ENCODE results near the gene PICALM.
"Not testable (repeated sequence)": the region's sequence is repeated elsewhere in the genome, so short reads cannot be mapped to it uniquely, and the experiment has no call there.

PICALM gene

DNA sequence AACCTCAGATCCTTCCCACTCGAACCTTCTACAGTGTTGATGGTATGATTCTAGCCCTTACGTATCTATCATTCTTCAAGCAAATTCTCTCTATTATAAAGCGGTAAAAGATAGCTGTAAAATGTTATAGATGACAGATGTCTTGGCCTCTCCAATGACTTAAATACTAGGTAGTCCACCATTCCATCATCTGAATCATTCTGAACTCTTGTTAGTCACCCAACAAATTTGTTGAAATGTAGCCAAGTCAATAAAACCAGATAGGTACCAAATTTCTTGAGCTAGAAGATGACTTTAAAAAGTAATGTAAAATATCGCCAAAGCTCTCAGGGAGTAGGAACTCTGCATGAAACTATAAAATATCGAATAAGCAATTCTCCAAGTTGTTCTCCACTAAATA lies 32.6 kb upstream of the PICALM start:
- peaks cover 3% of the 10 kb centered on the region; the same call in 1 of the 2 replicates for H3K4me1 ChIP-seq
- DNase-seq = no peak

DNA sequence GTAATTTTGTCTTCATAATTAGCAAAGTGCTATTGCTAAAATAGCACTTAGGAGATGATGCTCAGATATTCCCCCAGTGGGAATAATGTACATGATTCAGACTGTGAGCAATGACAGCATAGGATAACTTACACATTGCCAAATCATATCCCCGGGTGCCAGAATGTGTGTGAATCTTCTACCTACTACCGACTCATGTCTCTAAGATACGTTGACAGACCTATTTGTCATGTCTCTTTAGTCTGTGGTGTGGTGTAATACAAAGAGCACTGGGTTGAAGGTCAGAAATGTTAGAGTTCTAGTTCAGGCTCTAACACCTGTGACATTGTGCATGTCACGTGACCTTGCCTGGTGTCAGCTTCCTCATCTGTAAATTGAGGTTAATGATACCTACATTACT lies 31.0 kb upstream of the PICALM start:
- no peaks in the 10 kb centered on the region for H3K9me3 ChIP-seq
- DNase-seq = no peak
- TF ChIP-seq, protein P1, sequence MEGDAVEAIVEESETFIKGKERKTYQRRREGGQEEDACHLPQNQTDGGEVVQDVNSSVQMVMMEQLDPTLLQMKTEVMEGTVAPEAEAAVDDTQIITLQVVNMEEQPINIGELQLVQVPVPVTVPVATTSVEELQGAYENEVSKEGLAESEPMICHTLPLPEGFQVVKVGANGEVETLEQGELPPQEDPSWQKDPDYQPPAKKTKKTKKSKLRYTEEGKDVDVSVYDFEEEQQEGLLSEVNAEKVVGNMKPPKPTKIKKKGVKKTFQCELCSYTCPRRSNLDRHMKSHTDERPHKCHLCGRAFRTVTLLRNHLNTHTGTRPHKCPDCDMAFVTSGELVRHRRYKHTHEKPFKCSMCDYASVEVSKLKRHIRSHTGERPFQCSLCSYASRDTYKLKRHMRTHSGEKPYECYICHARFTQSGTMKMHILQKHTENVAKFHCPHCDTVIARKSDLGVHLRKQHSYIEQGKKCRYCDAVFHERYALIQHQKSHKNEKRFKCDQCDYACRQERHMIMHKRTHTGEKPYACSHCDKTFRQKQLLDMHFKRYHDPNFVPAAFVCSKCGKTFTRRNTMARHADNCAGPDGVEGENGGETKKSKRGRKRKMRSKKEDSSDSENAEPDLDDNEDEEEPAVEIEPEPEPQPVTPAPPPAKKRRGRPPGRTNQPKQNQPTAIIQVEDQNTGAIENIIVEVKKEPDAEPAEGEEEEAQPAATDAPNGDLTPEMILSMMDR (IDR thresholded peaks at IDR 0.05; ENCODE audit: low read depth, low read length) = no peak
- peaks cover 3% of the 10 kb centered on the region; the same call in 1 of the 2 replicates for H3K4me1 ChIP-seq
- H3K27me3 ChIP-seq = no peaks in the 10 kb centered on the region
- H3K4me3 ChIP-seq (ENCODE audit: low read depth, low read length) = no peak overlapping the region
- H3K36me3 ChIP-seq = no peaks in the 10 kb centered on the region

More for the DNA sequence above, 32.6 kb upstream of the PICALM start:
- Histone ChIP-seq H3K36me3 (no peaks in the 10 kb centered on the region), H3K9me3 (no peaks in the 10 kb centered on the region), H3K27me3 (no peaks in the 10 kb centered on the region), H3K4me3 (ENCODE audit: low read depth, low read length) (no peak overlapping the region)
- TF ChIP-seq, protein P1 (IDR thresholded peaks at IDR 0.05; ENCODE audit: low read depth, low read length) = no peak

DNA sequence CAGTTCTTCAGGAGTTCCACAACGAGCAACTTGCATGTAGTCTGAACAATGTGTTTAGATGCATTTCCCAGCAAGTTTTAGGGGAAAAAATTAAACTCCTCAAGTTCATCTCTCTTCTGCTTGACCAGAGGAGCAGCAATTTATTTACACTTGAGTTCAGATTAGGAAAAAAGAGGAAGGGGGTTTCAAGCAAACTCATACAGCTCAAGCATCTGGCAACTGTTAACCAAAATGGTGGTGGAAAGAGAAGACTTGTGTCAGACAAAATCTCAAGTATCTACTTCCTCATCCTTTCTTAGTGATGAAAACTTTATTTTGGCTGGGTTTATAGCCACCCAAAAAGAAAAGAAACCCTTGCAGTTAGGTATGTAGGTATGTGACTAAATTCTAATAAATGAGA lies 29.1 kb upstream of the PICALM start:
- Histone ChIP-seq H3K27me3 (no peaks in the 10 kb centered on the region), H3K4me1 (peaks cover 3% of the 10 kb centered on the region; the same call in 1 of the 2 replicates), H3K4me3 (ENCODE audit: low read depth, low read length) (no peak overlapping the region), H3K9me3 (no peaks in the 10 kb centered on the region), H3K36me3 (no peaks in the 10 kb centered on the region)
- TF ChIP-seq, protein P1 (IDR thresholded peaks at IDR 0.05; ENCODE audit: low read depth, low read length) = no peak
- no peak for DNase-seq

DNA sequence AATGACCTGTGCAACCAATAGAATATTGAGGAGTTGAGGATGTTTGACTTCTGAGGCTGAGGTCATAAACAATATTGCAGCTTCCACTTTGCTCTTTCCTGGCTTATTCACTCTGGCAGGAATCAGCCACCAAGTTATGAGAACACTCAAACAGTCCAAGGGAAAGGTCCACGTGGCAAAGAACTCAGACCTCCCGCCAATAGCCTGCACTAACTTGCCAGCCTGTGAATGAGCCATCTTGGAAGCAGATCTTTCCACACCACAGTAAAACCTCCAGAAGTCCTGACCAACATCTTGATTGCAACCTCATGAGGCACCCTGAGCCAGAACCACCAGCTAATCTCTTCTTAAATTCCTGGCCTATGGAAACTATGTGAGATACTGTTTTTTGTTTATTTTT lies 22.7 kb upstream of the PICALM start:
- Histone ChIP-seq H3K36me3 (no peaks in the 10 kb centered on the region), H3K27me3 (no peaks in the 10 kb centered on the region), H3K4me1 (no peaks in the 10 kb centered on the region), H3K9me3 (no peaks in the 10 kb centered on the region), H3K4me3 (ENCODE audit: low read depth, low read length) (no peak overlapping the region)
- no peak for DNase-seq
- TF ChIP-seq, protein P1 (IDR thresholded peaks at IDR 0.05; ENCODE audit: low read depth, low read length) = no peak

DNA sequence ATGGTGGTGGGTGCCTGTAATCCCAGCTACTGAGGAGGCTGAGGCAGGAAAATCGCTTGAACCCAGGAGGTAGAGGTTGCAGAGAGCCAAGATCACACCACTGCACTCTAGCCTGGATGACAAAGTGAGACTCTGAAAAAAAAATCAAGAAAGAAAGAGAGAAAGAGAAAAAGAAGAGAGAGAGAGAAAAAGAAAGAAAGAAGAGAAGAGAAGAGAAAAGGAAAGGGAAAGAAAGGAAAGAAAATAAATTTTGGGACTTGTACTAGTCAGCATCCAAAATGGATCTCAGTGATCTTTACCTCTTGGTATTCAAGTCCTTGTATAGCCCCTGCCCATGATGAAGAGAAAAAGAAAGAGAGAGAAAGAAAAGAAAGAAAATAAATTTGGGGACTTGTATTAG lies 22.2 kb upstream of the PICALM start:
- no peaks in the 10 kb centered on the region for H3K27me3 ChIP-seq
- H3K9me3 ChIP-seq = no peaks in the 10 kb centered on the region
- H3K4me1 ChIP-seq = no peaks in the 10 kb centered on the region
- DNase-seq = no peak
- no peak overlapping the region for H3K4me3 ChIP-seq (ENCODE audit: low read depth, low read length)
- no peaks in the 10 kb centered on the region for H3K36me3 ChIP-seq
- TF ChIP-seq, protein P1 (IDR thresholded peaks at IDR 0.05; ENCODE audit: low read depth, low read length) = no peak

DNA sequence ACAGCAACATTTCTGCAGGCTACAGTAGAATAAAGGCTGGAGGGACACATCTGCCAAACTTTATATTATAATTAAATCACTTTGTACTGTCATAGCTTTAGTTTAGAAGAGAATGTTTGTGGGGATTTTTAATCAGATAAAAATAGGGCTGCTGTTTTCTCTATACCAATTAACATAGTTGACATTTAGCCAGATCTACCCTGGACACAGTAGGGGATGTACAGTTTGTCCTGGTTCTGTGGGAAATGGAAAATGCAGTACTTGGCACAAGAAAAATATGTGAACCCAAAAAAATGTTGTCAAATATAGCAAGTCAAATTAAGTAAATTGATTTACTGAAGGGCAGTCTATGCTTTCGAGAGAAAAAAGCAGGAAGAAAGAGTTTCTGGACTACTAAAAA lies 20.8 kb upstream of the PICALM start:
- Histone ChIP-seq H3K9me3 (no peaks in the 10 kb centered on the region), H3K27me3 (no peaks in the 10 kb centered on the region), H3K36me3 (no peaks in the 10 kb centered on the region), H3K4me1 (no peaks in the 10 kb centered on the region), H3K4me3 (ENCODE audit: low read depth, low read length) (no peak overlapping the region)
- DNase-seq = no peak
- TF ChIP-seq, protein P1 (IDR thresholded peaks at IDR 0.05; ENCODE audit: low read depth, low read length) = no peak

DNA sequence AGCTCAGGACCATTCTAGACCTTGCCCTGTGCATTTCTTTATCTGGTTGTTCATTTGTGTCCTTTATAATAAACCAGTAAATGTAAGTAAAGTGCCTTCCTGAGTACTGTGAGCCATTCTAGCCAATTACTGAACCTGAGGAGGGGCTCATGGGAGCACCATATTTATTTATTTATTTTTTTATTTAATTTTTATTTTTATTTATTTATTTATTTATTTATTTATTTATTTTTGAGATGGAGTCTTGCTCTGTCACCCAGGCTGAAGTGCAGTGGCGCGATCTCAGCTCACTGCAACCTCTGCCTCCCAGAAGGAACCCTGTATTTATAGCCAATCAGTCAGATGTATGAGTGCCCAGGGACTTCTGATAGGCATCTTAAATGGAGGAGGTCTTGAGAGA lies 18.8 kb upstream of the PICALM start:
- H3K9me3 ChIP-seq; H3K4me1 ChIP-seq; DNase-seq; H3K36me3 ChIP-seq; H3K4me3 ChIP-seq (ENCODE audit: low read depth, low read length); H3K27me3 ChIP-seq: not testable (repeated sequence)

Measured in BE2C (cell line).